ENCODE measurements around the gene FOXD1.

- TF ChIP-seq CTCF (IDR thresholded peaks at IDR 0.05) (no peak), ZFX (IDR thresholded peaks at IDR 0.05; ENCODE audit: borderline replicate concordance) (no peak)
Measured at GRCh38 chr5:73441378-73441777, 7.2 kb downstream of the FOXD1 start.
